ENCODE results near the gene PDIA5.
"Not testable (repeated sequence)": the region's sequence is repeated elsewhere in the genome, so short reads cannot be mapped to it uniquely, and the experiment has no call there.

Gene PDIA5

GRCh38 chr3:123147754-123148535 is 81.1 kb downstream of the PDIA5 start:
- no peak for DNase-seq (ENCODE audit: low read depth, low spot score)

- no peak for DNase-seq (ENCODE audit: low read depth, low spot score)
Measured at GRCh38 chr3:123148772-123149171, 81.9 kb downstream of the PDIA5 start.

- no peak for DNase-seq (ENCODE audit: low read depth, low spot score)
Measured at GRCh38 chr3:123149525-123149924, 82.7 kb downstream of the PDIA5 start.

GRCh38 chr3:123150449-123151215 is 83.8 kb downstream of the PDIA5 start:
- DNase-seq (ENCODE audit: low read depth, low spot score) = no peak

- no peak for DNase-seq (ENCODE audit: low read depth, low spot score)
Measured at GRCh38 chr3:123151251-123151705, 84.5 kb downstream of the PDIA5 start.

GRCh38 chr3:123151853-123152420 is 85.1 kb downstream of the PDIA5 start:
- DNase-seq (ENCODE audit: low read depth, low spot score) = not testable (repeated sequence)

- DNase-seq (ENCODE audit: low read depth, low spot score) = no peak
Measured at GRCh38 chr3:123152687-123153086, 85.9 kb downstream of the PDIA5 start.

GRCh38 chr3:123153125-123154019 is 86.5 kb downstream of the PDIA5 start:
- no peak for DNase-seq (ENCODE audit: low read depth, low spot score)

- DNase-seq (ENCODE audit: low read depth, low spot score) = no peak
Measured at GRCh38 chr3:123154020-123154985, 87.5 kb downstream of the PDIA5 start.

GRCh38 chr3:123155471-123156011 is 88.7 kb downstream of the PDIA5 start:
- no peak for DNase-seq (ENCODE audit: low read depth, low spot score)

GRCh38 chr3:123156276-123156995 is 89.6 kb downstream of the PDIA5 start:
- no peak for DNase-seq (ENCODE audit: low read depth, low spot score)

GRCh38 chr3:123157209-123157597 is 90.4 kb downstream of the PDIA5 start:
- no peak for DNase-seq (ENCODE audit: low read depth, low spot score)

GRCh38 chr3:123157598-123158287 is 90.9 kb downstream of the PDIA5 start:
- DNase-seq (ENCODE audit: low read depth, low spot score) = no peak

GRCh38 chr3:123158330-123158729 is 91.5 kb downstream of the PDIA5 start:
- DNase-seq (ENCODE audit: low read depth, low spot score) = no peak

- DNase-seq (ENCODE audit: low read depth, low spot score) = no peak
Measured at GRCh38 chr3:123158899-123159390, 92.1 kb downstream of the PDIA5 start.

- peak; percentile 15 for DNase-seq (ENCODE audit: low read depth, low spot score)
Measured at GRCh38 chr3:123159926-123160635, 93.3 kb downstream of the PDIA5 start.

- DNase-seq (ENCODE audit: low read depth, low spot score) = no peak
Measured at GRCh38 chr3:123161167-123161566, 94.3 kb downstream of the PDIA5 start.

GRCh38 chr3:123163141-123163540 is 96.3 kb downstream of the PDIA5 start:
- no peak for DNase-seq (ENCODE audit: low read depth, low spot score)
